ENCODE results near the gene UTRN.

Gene UTRN

GRCh38 chr6:144315981-144316861 is 31.1 kb downstream of the UTRN start:
- Histone ChIP-seq H3K27ac (ENCODE audit: low read length) (no peak overlapping the region), H3K4me3 (ENCODE audit: low read length) (no peak overlapping the region), H4K20me1 (ENCODE audit: insufficient read depth, low read length) (no peaks in the 10 kb centered on the region), H3K27me3 (ENCODE audit: low read depth, low read length) (no peaks in the 10 kb centered on the region), H3K4me1 (ENCODE audit: low read length) (peaks cover 5% of the 10 kb centered on the region), H3K36me3 (replicated peaks; ENCODE audit: low read depth, low read length) (no peaks in the 10 kb centered on the region), H2AFZ (ENCODE audit: low read depth, low read length) (no peak overlapping the region), H3K9ac (ENCODE audit: low read length) (no peak overlapping the region), H3K4me2 (ENCODE audit: low read length) (no peak overlapping the region), H3K9me3 (ENCODE audit: insufficient read depth, low read length) (no peaks in the 10 kb centered on the region), H3K79me2 (ENCODE audit: low read length) (no peaks in the 10 kb centered on the region)
- TF ChIP-seq, protein P1, sequence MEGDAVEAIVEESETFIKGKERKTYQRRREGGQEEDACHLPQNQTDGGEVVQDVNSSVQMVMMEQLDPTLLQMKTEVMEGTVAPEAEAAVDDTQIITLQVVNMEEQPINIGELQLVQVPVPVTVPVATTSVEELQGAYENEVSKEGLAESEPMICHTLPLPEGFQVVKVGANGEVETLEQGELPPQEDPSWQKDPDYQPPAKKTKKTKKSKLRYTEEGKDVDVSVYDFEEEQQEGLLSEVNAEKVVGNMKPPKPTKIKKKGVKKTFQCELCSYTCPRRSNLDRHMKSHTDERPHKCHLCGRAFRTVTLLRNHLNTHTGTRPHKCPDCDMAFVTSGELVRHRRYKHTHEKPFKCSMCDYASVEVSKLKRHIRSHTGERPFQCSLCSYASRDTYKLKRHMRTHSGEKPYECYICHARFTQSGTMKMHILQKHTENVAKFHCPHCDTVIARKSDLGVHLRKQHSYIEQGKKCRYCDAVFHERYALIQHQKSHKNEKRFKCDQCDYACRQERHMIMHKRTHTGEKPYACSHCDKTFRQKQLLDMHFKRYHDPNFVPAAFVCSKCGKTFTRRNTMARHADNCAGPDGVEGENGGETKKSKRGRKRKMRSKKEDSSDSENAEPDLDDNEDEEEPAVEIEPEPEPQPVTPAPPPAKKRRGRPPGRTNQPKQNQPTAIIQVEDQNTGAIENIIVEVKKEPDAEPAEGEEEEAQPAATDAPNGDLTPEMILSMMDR (IDR thresholded peaks at IDR 0.05; ENCODE audit: low read depth, low read length) = no peak

DNA sequence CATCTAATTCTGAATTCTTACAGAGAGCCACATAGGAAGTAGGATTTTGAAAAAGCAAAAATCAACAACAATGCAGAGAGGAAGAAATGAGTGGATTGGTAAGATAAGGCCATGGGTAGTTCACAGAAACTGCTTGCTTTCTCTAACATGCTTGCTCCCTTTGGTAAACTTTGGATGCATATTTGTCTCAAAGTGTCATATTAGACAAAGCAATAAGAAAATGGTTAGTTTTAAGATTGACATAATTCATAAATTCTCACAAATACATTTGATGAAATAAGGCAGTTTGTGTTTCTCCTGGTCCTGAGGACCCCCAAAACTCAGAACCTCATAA is 31.7 kb downstream of the UTRN start:
- no peaks in the 10 kb centered on the region for H3K79me2 ChIP-seq (ENCODE audit: low read length)
- no peak overlapping the region for H3K4me3 ChIP-seq (ENCODE audit: low read length)
- H3K9ac ChIP-seq (ENCODE audit: low read length) = no peak overlapping the region
- H3K9me3 ChIP-seq (ENCODE audit: insufficient read depth, low read length) = no peaks in the 10 kb centered on the region
- no peak overlapping the region for H2AFZ ChIP-seq (ENCODE audit: low read depth, low read length)
- no peak overlapping the region for H3K27ac ChIP-seq (ENCODE audit: low read length)
- H3K4me2 ChIP-seq (ENCODE audit: low read length) = no peak overlapping the region
- H3K36me3 ChIP-seq (replicated peaks; ENCODE audit: low read depth, low read length) = no peaks in the 10 kb centered on the region
- H3K27me3 ChIP-seq (ENCODE audit: low read depth, low read length) = no peaks in the 10 kb centered on the region
- no peaks in the 10 kb centered on the region for H4K20me1 ChIP-seq (ENCODE audit: insufficient read depth, low read length)
- no peak for TF ChIP-seq EZH2phosphoT487 (IDR thresholded peaks at IDR 0.05; ENCODE audit: low read depth)
- TF ChIP-seq, protein P1 (IDR thresholded peaks at IDR 0.05; ENCODE audit: low read depth, low read length) = no peak
- H3K4me1 ChIP-seq (ENCODE audit: low read length) = no peaks in the 10 kb centered on the region

GRCh38 chr6:144317736-144318135 is 32.6 kb downstream of the UTRN start:
- no peaks in the 10 kb centered on the region for H3K4me1 ChIP-seq (ENCODE audit: low read length)
- no peaks in the 10 kb centered on the region for H4K20me1 ChIP-seq (ENCODE audit: insufficient read depth, low read length)
- no peak overlapping the region for H2AFZ ChIP-seq (ENCODE audit: low read depth, low read length)
- H3K36me3 ChIP-seq (replicated peaks; ENCODE audit: low read depth, low read length) = no peaks in the 10 kb centered on the region
- H3K79me2 ChIP-seq (ENCODE audit: low read length) = no peaks in the 10 kb centered on the region
- no peak overlapping the region for H3K4me2 ChIP-seq (ENCODE audit: low read length)
- TF ChIP-seq EZH2phosphoT487 (IDR thresholded peaks at IDR 0.05; ENCODE audit: low read depth) = no peak
- TF ChIP-seq, protein P1 (IDR thresholded peaks at IDR 0.05; ENCODE audit: low read depth, low read length) = no peak
- no peak overlapping the region for H3K27ac ChIP-seq (ENCODE audit: low read length)
- H3K9ac ChIP-seq (ENCODE audit: low read length) = no peak overlapping the region
- no peaks in the 10 kb centered on the region for H3K27me3 ChIP-seq (ENCODE audit: low read depth, low read length)
- no peak overlapping the region for H3K4me3 ChIP-seq (ENCODE audit: low read length)
- no peaks in the 10 kb centered on the region for H3K9me3 ChIP-seq (ENCODE audit: insufficient read depth, low read length)

DNA sequence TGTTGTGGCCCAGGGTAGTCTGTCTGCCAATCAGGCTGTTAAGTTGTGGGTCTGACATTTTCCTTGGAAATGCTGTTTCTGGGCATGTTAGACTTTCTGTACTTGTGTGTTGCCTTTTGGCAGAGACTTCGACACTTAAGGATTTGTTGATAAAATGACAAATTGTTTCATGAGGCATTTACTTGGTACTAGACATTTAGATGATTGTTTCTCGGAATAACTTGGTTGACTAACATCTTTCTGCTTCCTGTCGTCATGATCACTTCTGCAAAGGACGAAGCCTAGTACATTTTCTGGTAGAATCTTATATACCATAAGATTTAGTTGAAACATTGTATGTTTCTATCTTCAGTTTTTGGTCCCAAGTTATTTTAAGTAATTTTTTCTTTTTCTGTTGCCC is 34.1 kb downstream of the UTRN start:
- H3K9ac ChIP-seq (ENCODE audit: low read length) = no peak overlapping the region
- no peaks in the 10 kb centered on the region for H3K27me3 ChIP-seq (ENCODE audit: low read depth, low read length)
- TF ChIP-seq EZH2phosphoT487 (IDR thresholded peaks at IDR 0.05; ENCODE audit: low read depth) = no peak
- TF ChIP-seq, protein P1 (IDR thresholded peaks at IDR 0.05; ENCODE audit: low read depth, low read length) = no peak
- H3K36me3 ChIP-seq (replicated peaks; ENCODE audit: low read depth, low read length) = no peaks in the 10 kb centered on the region
- no peak overlapping the region for H3K27ac ChIP-seq (ENCODE audit: low read length)
- no peaks in the 10 kb centered on the region for H4K20me1 ChIP-seq (ENCODE audit: insufficient read depth, low read length)
- no peaks in the 10 kb centered on the region for H3K9me3 ChIP-seq (ENCODE audit: insufficient read depth, low read length)
- H3K4me1 ChIP-seq (ENCODE audit: low read length) = no peaks in the 10 kb centered on the region
- no peak overlapping the region for H3K4me3 ChIP-seq (ENCODE audit: low read length)
- no peak overlapping the region for H2AFZ ChIP-seq (ENCODE audit: low read depth, low read length)
- H3K4me2 ChIP-seq (ENCODE audit: low read length) = no peak overlapping the region
- no peaks in the 10 kb centered on the region for H3K79me2 ChIP-seq (ENCODE audit: low read length)

Data from OCI-LY3 (cell line).